Psoas muscle (tissue), 8 donors: ENCODE results near the gene ZNF565. TPM values are rescaled to one million over a fixed set of nuclear protein-coding genes. Genes with fewer than 3 reads are reported as not detected.

Experiments
- ATAC-seq, 4 donors: fragments of 200-7000 bp; cut with Tn5 transposase; one replicate each; pipeline ENCODE4 v1.9.1; 2020; ENCODE audit warnings: moderate library complexity in 3 of 4, mild to moderate bottlenecking in 2 of 4
- DNase-seq, 2 donors: peaks; one replicate each; pipeline ENCODE4 v3.0.0-alpha.2; 2020
- H3K27ac ChIP-seq: fragments of 200-600 bp; one replicate; pipeline ENCODE4 v1.8.0; 2022
- H3K27me3 ChIP-seq, 3 donors: fragments of 200-600 bp in 1 of 3; one replicate each; pipeline versions ENCODE4 v1.6.1 to v1.8.0; 2013 to 2022; ENCODE audit warnings: low read length in 2 of 3, mild to moderate bottlenecking in 2 of 3, moderate library complexity in 1 of 3; ENCODE audit not compliant: insufficient read depth in 3 of 3
- H3K36me3 ChIP-seq, 2 donors: fragments of 200-600 bp in 1 of 2; one replicate each; pipeline versions ENCODE4 v1.6.1 to v1.8.0; 2013 to 2022; ENCODE audit warnings: low read depth in 1 of 2, mild to moderate bottlenecking in 1 of 2, moderate library complexity in 1 of 2; ENCODE audit not compliant: insufficient read depth in 1 of 2
- H3K4me1 ChIP-seq: fragments of 200-600 bp; one replicate; pipeline ENCODE4 v1.8.0; 2022
- H3K4me3 ChIP-seq: fragments of 200-600 bp; one replicate; pipeline ENCODE4 v1.8.0; 2022; ENCODE audit warnings: mild to moderate bottlenecking
- H3K9me3 ChIP-seq: fragments of 200-600 bp; one replicate; pipeline ENCODE4 v1.8.0; 2022
- WGBS, 3 donors: extraction: QIAGEN DNeasy Blood & Tissue Kit; methylation state at CpG; one replicate each; pipeline versions ENCODE4 v1.1.6 to v1.1.7; 2013; 5-methylcytosine and 5-hydroxymethylcytosine counted together
- intact Hi-C, 2 donors: fragments of 100-400 bp; cut with DNase I; formaldehyde crosslinking; loops; one replicate each; pipeline versions ENCODE4 v1.11.0 to v1.14.2; 2022
- polyA plus RNA-seq, 3 donors: library from polyadenylated mRNA; stranded (reverse); fragments of 200-250 nt; gene quantifications; one replicate each; pipeline ENCODE4 v1.2.3, GENCODE V29; 2013
- total RNA-seq, 4 donors: library from RNA; stranded (reverse); fragmentation: NEBNext Ultra II Directional in 2 of 4; extraction: Animal tissue kit (Norgen Biotek cat#: 25700) in 2 of 4; gene quantifications; one replicate each; pipeline versions ENCODE4 v1.2.1 to v1.2.4, GENCODE V29; 2021 to 2023
- TF ChIP-seq, protein P1 (sequence below): fragments of 200-600 bp; IDR thresholded peaks from one replicate; pipeline ENCODE4 v1.8.0; 2022; ENCODE audit warnings: antibody characterized with exemption
- donor health status: healthy with polysubstance abuse.
- donor health status: DM: no; HTN: no; CAD: no; lungs with moderate emphysema.
- donor health status: Bipolar disorder and iron deficiency.
- donor health status: healthy.
- donor health status: DM: yes; HTN: yes; CAD: no.
- donor health status: DM: no; HTN: no; CAD: no.
- donor health status: DM: no; HTN: no; CAD: no.
- donor health status: DM: yes; HTN: yes; CAD: no.

Gene ZNF565
- total and polyA plus RNA-seq, 7 donors: 2.5 to 6.0 (median 3.6) TPM

DNA sequence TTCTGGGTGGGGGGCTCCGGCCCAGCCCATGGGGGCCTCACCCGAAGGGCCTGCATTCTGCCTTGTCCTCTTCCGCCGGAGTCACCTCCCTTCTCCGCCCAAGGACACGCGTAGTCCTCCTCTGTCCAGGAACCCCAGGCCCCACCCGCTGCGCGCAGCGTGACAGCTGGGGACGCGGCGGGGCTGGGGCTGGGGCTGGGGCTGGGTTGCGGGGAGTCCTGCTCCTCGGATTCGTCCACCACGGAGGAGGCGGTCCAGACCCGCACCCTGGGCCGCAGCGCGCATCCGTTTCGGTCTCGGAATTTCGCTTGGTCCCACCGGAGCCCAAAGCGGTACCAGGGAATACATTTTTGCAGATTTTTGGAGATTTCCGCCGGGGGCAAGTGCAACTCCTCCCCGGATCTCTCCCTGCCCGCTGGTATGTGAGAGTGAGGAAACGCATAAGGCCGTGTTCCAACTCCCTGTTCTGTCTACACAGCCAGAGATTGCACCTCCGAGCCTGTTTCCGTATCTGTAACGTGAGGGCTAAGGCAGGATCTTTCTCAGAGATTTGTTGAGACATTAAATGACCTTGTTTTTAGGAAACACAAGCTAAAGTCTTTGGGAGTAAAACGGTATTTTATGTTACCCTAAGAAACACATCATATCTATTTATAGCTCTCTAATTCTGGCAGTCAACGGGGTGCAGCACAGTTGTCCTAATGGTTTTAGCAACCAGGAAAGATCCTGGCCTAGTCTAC lies 61.9 kb downstream of the ZNF565 start, which contains the start of gene COX7A1:
Gene COX7A1, minus strand, starts transcription at position 96 of the 740 bp plus-strand sequence. Its CDS starts 40 bp downstream, at position 56.
- DNase-seq: peak; percentile 86 to 90
- no peaks in the 10 kb centered on the region for H3K27me3 ChIP-seq
- H3K4me1 ChIP-seq: peaks cover 24% of the 10 kb centered on the region
- TF ChIP-seq, protein P1, sequence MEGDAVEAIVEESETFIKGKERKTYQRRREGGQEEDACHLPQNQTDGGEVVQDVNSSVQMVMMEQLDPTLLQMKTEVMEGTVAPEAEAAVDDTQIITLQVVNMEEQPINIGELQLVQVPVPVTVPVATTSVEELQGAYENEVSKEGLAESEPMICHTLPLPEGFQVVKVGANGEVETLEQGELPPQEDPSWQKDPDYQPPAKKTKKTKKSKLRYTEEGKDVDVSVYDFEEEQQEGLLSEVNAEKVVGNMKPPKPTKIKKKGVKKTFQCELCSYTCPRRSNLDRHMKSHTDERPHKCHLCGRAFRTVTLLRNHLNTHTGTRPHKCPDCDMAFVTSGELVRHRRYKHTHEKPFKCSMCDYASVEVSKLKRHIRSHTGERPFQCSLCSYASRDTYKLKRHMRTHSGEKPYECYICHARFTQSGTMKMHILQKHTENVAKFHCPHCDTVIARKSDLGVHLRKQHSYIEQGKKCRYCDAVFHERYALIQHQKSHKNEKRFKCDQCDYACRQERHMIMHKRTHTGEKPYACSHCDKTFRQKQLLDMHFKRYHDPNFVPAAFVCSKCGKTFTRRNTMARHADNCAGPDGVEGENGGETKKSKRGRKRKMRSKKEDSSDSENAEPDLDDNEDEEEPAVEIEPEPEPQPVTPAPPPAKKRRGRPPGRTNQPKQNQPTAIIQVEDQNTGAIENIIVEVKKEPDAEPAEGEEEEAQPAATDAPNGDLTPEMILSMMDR: no peak
- H3K9me3 ChIP-seq: no peaks in the 10 kb centered on the region
- WGBS, 3 donors: 3 to 4% (median 4%) methylated on average over 30 to 40 of the region's 40 CpGs
- H3K4me3 ChIP-seq: peak within 1 kb of the TSS; percentile 89
- intact Hi-C loops: no loop called here
- peaks cover 3 to 33% of the 10 kb centered on the region in 2 donors for H3K36me3 ChIP-seq
- peak within 1 kb of the TSS; percentile 99 for H3K27ac ChIP-seq
- peak; percentile 89 to 92 (median 90) for ATAC-seq

- ATAC-seq (peak in 1 of 4 donors; percentile 12), DNase-seq (no peak)
- peak overlapping the region; percentile 99 for H3K27ac ChIP-seq
- intact Hi-C loops: no loop called here
- TF ChIP-seq, protein P1: no peak
- peak overlapping the region; percentile 89 for H3K4me3 ChIP-seq
- H3K4me1 ChIP-seq: peaks cover 24% of the 10 kb centered on the region
- H3K9me3 ChIP-seq: no peaks in the 10 kb centered on the region
- H3K36me3 ChIP-seq: peaks cover 3 to 38% of the 10 kb centered on the region in 2 donors
- WGBS, 3 donors: 2 to 8% (median 8%) methylated on average over 13 to 16 of the region's 16 CpGs
- H3K27me3 ChIP-seq: no peaks in the 10 kb centered on the region
These were observed 62.5 kb downstream of the ZNF565 start for GRCh38 chr19:36152019-36152351.

- TF ChIP-seq, protein P1: no peak
- Histone ChIP-seq H3K9me3 (no peaks in the 10 kb centered on the region), H3K36me3 (peaks cover 6 to 44% of the 10 kb centered on the region in 2 donors), H3K27me3 (no peaks in the 10 kb centered on the region), H3K4me1 (peaks cover 24% of the 10 kb centered on the region), H3K27ac (peak overlapping the region; percentile 99), H3K4me3 (peak overlapping the region; percentile 89)
- intact Hi-C loops: no loop called here
- ATAC-seq (peak; percentile 63 to 72 (median 70)), DNase-seq (peak; percentile 65 to 85)
- WGBS, 3 donors: 9 to 15% (median 10%) methylated on average over 40 to 47 of the region's 47 CpGs
These were observed 63.1 kb downstream of the ZNF565 start for GRCh38 chr19:36151144-36152018.

DNA sequence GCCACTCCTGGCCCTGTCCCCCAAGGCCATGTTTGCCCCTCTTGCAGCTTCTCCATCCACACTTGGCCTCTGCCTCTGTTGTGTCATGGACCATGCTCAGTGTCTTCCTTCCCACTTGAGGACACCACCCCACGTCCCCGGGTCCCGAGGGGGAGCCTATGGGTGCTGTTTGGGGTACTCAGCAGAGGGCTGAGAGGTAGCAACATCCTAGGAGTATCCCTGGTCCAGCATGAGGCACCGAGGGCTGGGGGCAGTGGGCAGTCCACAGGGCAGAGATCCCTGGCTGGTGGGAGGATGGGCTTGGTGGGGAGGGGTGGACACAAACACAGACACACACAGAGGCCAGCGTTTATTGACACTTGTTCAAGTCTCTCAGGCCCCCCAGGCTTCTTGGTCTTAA lies 63.9 kb downstream of the ZNF565 start:
- Histone ChIP-seq H3K4me3 (peak overlapping the region; percentile 89), H3K36me3 (peaks cover 7 to 52% of the 10 kb centered on the region in 2 donors), H3K27me3 (no peaks in the 10 kb centered on the region), H3K27ac (peak overlapping the region; percentile 99), H3K4me1 (peaks cover 24% of the 10 kb centered on the region), H3K9me3 (no peaks in the 10 kb centered on the region)
- ATAC-seq (no peak), DNase-seq (peak in 1 of 2 donors; percentile 51)
- TF ChIP-seq, protein P1: no peak
- WGBS, 3 donors: 32 to 48% (median 37%) methylated on average over 5 of the region's 5 CpGs
- intact Hi-C loops: no loop called here
